Liver (tissue), 9 donors: ENCODE data around the gene TMEM17. TPM values are rescaled to one million over a fixed set of nuclear protein-coding genes. Genes with fewer than 3 reads are reported as not detected.

Experiments used
- DNase-seq: peaks from one replicate; pipeline ENCODE4 v3.0.0-alpha.2; 2017; ENCODE audit warnings: low spot score
- H3K27ac ChIP-seq, 2 donors: one replicate each; pipeline ENCODE4 v1.7.0; 2013; ENCODE audit warnings: inconsistent platforms in 2 of 2, low read length in 2 of 2, control low read depth in 1 of 2, low read depth in 1 of 2, mild to moderate bottlenecking in 1 of 2
- H3K27me3 ChIP-seq, 4 donors: one replicate each; pipeline versions ENCODE4 v1.6.1 to v1.7.0; 2013; ENCODE audit warnings: low read length in 3 of 4, inconsistent platforms in 1 of 4, mild to moderate bottlenecking in 1 of 4, moderate library complexity in 1 of 4; ENCODE audit not compliant: control insufficient read depth in 4 of 4, insufficient read depth in 4 of 4
- H3K36me3 ChIP-seq, 4 donors: one replicate each; pipeline versions ENCODE4 v1.6.1 to v1.7.0; 2013; ENCODE audit warnings: low read length in 3 of 4, mild to moderate bottlenecking in 3 of 4, low read depth in 1 of 4, moderate library complexity in 1 of 4; ENCODE audit not compliant: control insufficient read depth in 4 of 4, insufficient read depth in 3 of 4
- H3K4me1 ChIP-seq, 4 donors: one replicate each; pipeline versions ENCODE4 v1.6.1 to v1.7.0; 2013; ENCODE audit warnings: low read length in 3 of 4, mild to moderate bottlenecking in 3 of 4, moderate library complexity in 1 of 4; ENCODE audit not compliant: control insufficient read depth in 4 of 4, insufficient read depth in 4 of 4
- H3K4me3 ChIP-seq, 3 donors: one replicate each; pipeline versions ENCODE4 v1.6.1 to v1.7.0; 2013; ENCODE audit warnings: low read length in 3 of 3, control low read depth in 1 of 3, low read depth in 1 of 3, mild to moderate bottlenecking in 1 of 3
- H3K9ac ChIP-seq, 2 donors: one replicate each; pipeline ENCODE4 v1.7.0; 2013; ENCODE audit warnings: low read length in 2 of 2, mild to moderate bottlenecking in 2 of 2, moderate library complexity in 2 of 2, control low read depth in 1 of 2, low read depth in 1 of 2
- H3K9me3 ChIP-seq, 4 donors: one replicate each; pipeline versions ENCODE4 v1.6.1 to v1.7.0; 2013; ENCODE audit warnings: low read length in 3 of 4; ENCODE audit not compliant: control insufficient read depth in 4 of 4
- ATF3 ChIP-seq: IDR thresholded peaks from 2 replicates; pipeline ENCODE4 v1.6.1; 2016; ENCODE audit warnings: antibody characterized with exemption
- EGR1 ChIP-seq, 2 donors: IDR thresholded peaks; 2 replicates each; pipeline ENCODE4 v1.6.1; 2016 to 2018; ENCODE audit warnings: antibody characterized with exemption in 2 of 2, low read depth in 2 of 2
- FOXA1 ChIP-seq: IDR thresholded peaks from 2 replicates; pipeline ENCODE4 v1.6.1; 2016; ENCODE audit warnings: antibody characterized with exemption
- FOXA2 ChIP-seq: IDR thresholded peaks from 2 replicates; pipeline ENCODE4 v1.6.1; 2016; ENCODE audit warnings: antibody characterized with exemption
- GABPA ChIP-seq, 2 donors: IDR thresholded peaks in 1 of 2; conservative IDR thresholded peaks in 1 of 2; 2 replicates each; pipeline ENCODE4 v1.6.1; 2016; ENCODE audit warnings: antibody characterized with exemption in 2 of 2, mild to moderate bottlenecking in 1 of 2, moderate library complexity in 1 of 2
- HNF4A ChIP-seq, 2 donors: conservative IDR thresholded peaks; 2 replicates each; pipeline ENCODE4 v1.6.1; 2016; ENCODE audit warnings: antibody characterized with exemption in 2 of 2, mild to moderate bottlenecking in 2 of 2
- HNF4G ChIP-seq: IDR thresholded peaks from 2 replicates; pipeline ENCODE4 v1.6.1; 2016; ENCODE audit warnings: antibody characterized with exemption
- JUND ChIP-seq, 2 donors: IDR thresholded peaks; 2 replicates each; pipeline ENCODE4 v1.6.1; 2016; ENCODE audit warnings: antibody characterized with exemption in 2 of 2
- NR2F2 ChIP-seq: IDR thresholded peaks from 2 replicates; pipeline ENCODE4 v1.6.1; 2016; ENCODE audit warnings: antibody characterized with exemption
- RAD21 ChIP-seq, 2 donors: IDR thresholded peaks; 2 replicates each; pipeline ENCODE4 v1.6.1; 2016; ENCODE audit warnings: antibody characterized with exemption in 2 of 2, mild to moderate bottlenecking in 2 of 2
- RXRA ChIP-seq, 2 donors: IDR thresholded peaks; 2 replicates each; pipeline ENCODE4 v1.6.1; 2017 to 2018; ENCODE audit warnings: antibody characterized with exemption in 2 of 2, mild to moderate bottlenecking in 1 of 2
- SP1 ChIP-seq: IDR thresholded peaks from 2 replicates; pipeline ENCODE4 v1.6.1; 2018; ENCODE audit warnings: antibody characterized with exemption, mild to moderate bottlenecking
- TAF1 ChIP-seq: conservative IDR thresholded peaks from 2 replicates; pipeline ENCODE4 v1.6.1; 2016; ENCODE audit warnings: antibody characterized with exemption, mild to moderate bottlenecking
- YY1 ChIP-seq: IDR thresholded peaks from 2 replicates; pipeline ENCODE4 v1.6.1; 2016; ENCODE audit warnings: antibody characterized with exemption, mild to moderate bottlenecking
- WGBS: extraction: QIAGEN DNeasy Blood & Tissue Kit; methylation state at CpG from one replicate; pipeline ENCODE4 v1.1.7; 2013; 5-methylcytosine and 5-hydroxymethylcytosine counted together
- polyA plus RNA-seq, 2 donors: library from polyadenylated mRNA; stranded (reverse) in 1 of 2; unstranded in 1 of 2; fragments of 200-250 nt in 1 of 2; fragments of >200 nt in 1 of 2; fragmentation: Nextera tagmentation in 1 of 2; extraction: Ambion mirVana in 1 of 2; gene quantifications; one replicate each; pipeline versions ENCODE4 v1.2.1 to v1.2.3, GENCODE V29; 2013 to 2015
- total RNA-seq, 2 donors: library from RNA; depleted of rRNA; stranded (reverse); fragments of >200 nt; gene quantifications; one replicate each; pipeline ENCODE4 v1.2.3, GENCODE V29; 2014
- TF ChIP-seq, protein P1 (sequence below): fragments of 150-350 bp; IDR thresholded peaks from 2 replicates; pipeline ENCODE4 v1.5.1; 2017; ENCODE audit warnings: improper control_type of control experiment, low read depth, low read length; ENCODE audit not compliant: missing input control
- TF ChIP-seq, protein P2 (sequence below): IDR thresholded peaks from 2 replicates; pipeline ENCODE4 v1.6.1; 2016; ENCODE audit warnings: antibody characterized with exemption, mild to moderate bottlenecking
- TF ChIP-seq, protein P3 (sequence below): IDR thresholded peaks from 2 replicates; pipeline ENCODE4 v1.6.1; 2016; ENCODE audit warnings: antibody characterized with exemption
- TF ChIP-seq, protein P4 (sequence below): IDR thresholded peaks from 2 replicates; pipeline ENCODE4 v1.6.1; 2016; ENCODE audit warnings: antibody characterized with exemption
- donor health status: healthy.
- donor health status: healthy.
- donor health status: healthy.
- donor health status: healthy.
- donor health status: healthy.

Gene TMEM17
- total and polyA plus RNA-seq, 4 donors = 0.70 to 1.9 (median 1.2) TPM

DNA sequence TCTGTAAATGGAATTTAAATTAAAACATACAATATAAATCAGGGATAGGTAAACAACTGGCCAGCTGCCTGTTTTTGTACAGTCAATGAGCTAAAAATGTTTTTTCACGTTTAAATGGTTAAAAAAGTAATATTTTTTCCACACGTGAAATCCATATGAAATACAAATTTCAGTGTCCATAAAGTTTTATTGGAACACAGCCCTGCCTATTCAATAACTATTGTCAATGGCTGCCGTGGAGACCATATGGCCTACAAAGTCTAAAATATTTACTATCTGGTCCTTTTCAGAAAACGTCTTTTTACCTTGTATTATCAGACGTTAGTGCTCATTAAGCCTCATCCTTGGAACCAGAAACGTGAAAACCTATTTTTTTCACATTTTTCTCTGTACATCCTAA lies 1.3 kb downstream of the TMEM17 start:
- no peaks in the 10 kb centered on the region for H3K36me3 ChIP-seq
- H3K27me3 ChIP-seq = no peaks in the 10 kb centered on the region
- H3K4me1 ChIP-seq = peaks cover 4 to 22% (median 4%) of the 10 kb centered on the region in 4 donors
- DNase-seq = no peak
- TF ChIP-seq RXRA (IDR thresholded peaks at IDR 0.05) = no peak
- TF ChIP-seq FOXA2 = no peak
- TF ChIP-seq GABPA (IDR thresholded peaks at IDR 0.05 in 1 of 2, conservative IDR thresholded peaks at IDR 0.05 in 1 of 2) = no peak
- TF ChIP-seq EGR1 (IDR thresholded peaks at IDR 0.05; ENCODE audit: low read depth in 2 of 2) = no peak
- TF ChIP-seq, protein P1, sequence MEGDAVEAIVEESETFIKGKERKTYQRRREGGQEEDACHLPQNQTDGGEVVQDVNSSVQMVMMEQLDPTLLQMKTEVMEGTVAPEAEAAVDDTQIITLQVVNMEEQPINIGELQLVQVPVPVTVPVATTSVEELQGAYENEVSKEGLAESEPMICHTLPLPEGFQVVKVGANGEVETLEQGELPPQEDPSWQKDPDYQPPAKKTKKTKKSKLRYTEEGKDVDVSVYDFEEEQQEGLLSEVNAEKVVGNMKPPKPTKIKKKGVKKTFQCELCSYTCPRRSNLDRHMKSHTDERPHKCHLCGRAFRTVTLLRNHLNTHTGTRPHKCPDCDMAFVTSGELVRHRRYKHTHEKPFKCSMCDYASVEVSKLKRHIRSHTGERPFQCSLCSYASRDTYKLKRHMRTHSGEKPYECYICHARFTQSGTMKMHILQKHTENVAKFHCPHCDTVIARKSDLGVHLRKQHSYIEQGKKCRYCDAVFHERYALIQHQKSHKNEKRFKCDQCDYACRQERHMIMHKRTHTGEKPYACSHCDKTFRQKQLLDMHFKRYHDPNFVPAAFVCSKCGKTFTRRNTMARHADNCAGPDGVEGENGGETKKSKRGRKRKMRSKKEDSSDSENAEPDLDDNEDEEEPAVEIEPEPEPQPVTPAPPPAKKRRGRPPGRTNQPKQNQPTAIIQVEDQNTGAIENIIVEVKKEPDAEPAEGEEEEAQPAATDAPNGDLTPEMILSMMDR = no peak
- TF ChIP-seq NR2F2 = no peak
- no peak for TF ChIP-seq TAF1
- TF ChIP-seq FOXA1 = no peak
- no peak for TF ChIP-seq JUND (IDR thresholded peaks at IDR 0.05)
- TF ChIP-seq, protein P2, sequence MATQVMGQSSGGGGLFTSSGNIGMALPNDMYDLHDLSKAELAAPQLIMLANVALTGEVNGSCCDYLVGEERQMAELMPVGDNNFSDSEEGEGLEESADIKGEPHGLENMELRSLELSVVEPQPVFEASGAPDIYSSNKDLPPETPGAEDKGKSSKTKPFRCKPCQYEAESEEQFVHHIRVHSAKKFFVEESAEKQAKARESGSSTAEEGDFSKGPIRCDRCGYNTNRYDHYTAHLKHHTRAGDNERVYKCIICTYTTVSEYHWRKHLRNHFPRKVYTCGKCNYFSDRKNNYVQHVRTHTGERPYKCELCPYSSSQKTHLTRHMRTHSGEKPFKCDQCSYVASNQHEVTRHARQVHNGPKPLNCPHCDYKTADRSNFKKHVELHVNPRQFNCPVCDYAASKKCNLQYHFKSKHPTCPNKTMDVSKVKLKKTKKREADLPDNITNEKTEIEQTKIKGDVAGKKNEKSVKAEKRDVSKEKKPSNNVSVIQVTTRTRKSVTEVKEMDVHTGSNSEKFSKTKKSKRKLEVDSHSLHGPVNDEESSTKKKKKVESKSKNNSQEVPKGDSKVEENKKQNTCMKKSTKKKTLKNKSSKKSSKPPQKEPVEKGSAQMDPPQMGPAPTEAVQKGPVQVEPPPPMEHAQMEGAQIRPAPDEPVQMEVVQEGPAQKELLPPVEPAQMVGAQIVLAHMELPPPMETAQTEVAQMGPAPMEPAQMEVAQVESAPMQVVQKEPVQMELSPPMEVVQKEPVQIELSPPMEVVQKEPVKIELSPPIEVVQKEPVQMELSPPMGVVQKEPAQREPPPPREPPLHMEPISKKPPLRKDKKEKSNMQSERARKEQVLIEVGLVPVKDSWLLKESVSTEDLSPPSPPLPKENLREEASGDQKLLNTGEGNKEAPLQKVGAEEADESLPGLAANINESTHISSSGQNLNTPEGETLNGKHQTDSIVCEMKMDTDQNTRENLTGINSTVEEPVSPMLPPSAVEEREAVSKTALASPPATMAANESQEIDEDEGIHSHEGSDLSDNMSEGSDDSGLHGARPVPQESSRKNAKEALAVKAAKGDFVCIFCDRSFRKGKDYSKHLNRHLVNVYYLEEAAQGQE = no peak
- no peak for TF ChIP-seq SP1
- TF ChIP-seq HNF4A (conservative IDR thresholded peaks at IDR 0.05) = no peak
- TF ChIP-seq, protein P3, sequence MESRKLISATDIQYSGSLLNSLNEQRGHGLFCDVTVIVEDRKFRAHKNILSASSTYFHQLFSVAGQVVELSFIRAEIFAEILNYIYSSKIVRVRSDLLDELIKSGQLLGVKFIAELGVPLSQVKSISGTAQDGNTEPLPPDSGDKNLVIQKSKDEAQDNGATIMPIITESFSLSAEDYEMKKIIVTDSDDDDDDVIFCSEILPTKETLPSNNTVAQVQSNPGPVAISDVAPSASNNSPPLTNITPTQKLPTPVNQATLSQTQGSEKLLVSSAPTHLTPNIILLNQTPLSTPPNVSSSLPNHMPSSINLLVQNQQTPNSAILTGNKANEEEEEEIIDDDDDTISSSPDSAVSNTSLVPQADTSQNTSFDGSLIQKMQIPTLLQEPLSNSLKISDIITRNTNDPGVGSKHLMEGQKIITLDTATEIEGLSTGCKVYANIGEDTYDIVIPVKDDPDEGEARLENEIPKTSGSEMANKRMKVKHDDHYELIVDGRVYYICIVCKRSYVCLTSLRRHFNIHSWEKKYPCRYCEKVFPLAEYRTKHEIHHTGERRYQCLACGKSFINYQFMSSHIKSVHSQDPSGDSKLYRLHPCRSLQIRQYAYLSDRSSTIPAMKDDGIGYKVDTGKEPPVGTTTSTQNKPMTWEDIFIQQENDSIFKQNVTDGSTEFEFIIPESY = no peak
- no peak for TF ChIP-seq HNF4G
- TF ChIP-seq YY1 = no peak
- TF ChIP-seq, protein P4, sequence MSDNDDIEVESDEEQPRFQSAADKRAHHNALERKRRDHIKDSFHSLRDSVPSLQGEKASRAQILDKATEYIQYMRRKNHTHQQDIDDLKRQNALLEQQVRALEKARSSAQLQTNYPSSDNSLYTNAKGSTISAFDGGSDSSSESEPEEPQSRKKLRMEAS = no peak
- no peak for TF ChIP-seq RAD21 (IDR thresholded peaks at IDR 0.05)
- no peak for TF ChIP-seq ATF3
- 94% methylated on average over 6 of the region's 6 CpGs for WGBS
- no peak overlapping the region for H3K9ac ChIP-seq
- H3K4me3 ChIP-seq = no peak overlapping the region
- peak overlapping the region in 1 of 2 donors; percentile 96 for H3K27ac ChIP-seq
- no peaks in the 10 kb centered on the region for H3K9me3 ChIP-seq
